ENCODE measurements around the gene COL7A1. TPM values are rescaled to one million over a fixed set of nuclear protein-coding genes. Genes with fewer than 3 reads are reported as not detected.
A peak's percentile ranks its signal among the peaks of the same experiment; 100 is the strongest.

Gene COL7A1
- total and polyA plus RNA-seq, 2 of the 13 experiments (the other 11 are each of a cell fraction or from before 2014, with no cell fraction given) = 2.7 to 11.7 TPM

GRCh38 chr3:48623851-48624547, 28.9 kb upstream of the COL7A1 start (continued):
- TF ChIP-seq ARID5B (CRISPR knock-in tag; IDR thresholded peaks at IDR 0.05) (peak; percentile 82), FOXP1 (IDR thresholded peaks at IDR 0.05) (no peak), FOXP1 (CRISPR knock-in tag; IDR thresholded peaks at IDR 0.05) (peak; percentile 79), RARA (CRISPR knock-in tag; IDR thresholded peaks at IDR 0.05) (peak; percentile 55), ZNF597 (CRISPR knock-in tag; IDR thresholded peaks at IDR 0.05) (no peak), HCFC1 (IDR thresholded peaks at IDR 0.05; ENCODE audit: low read depth, low read length) (no peak), AKNA (CRISPR knock-in tag; IDR thresholded peaks at IDR 0.05; ENCODE audit: borderline replicate concordance) (no peak), FOXO1 (CRISPR knock-in tag; IDR thresholded peaks at IDR 0.05) (no peak; the same call in 1 of the 2 replicates), ZNF768 (CRISPR knock-in tag; IDR thresholded peaks at IDR 0.05) (peak; percentile 43; the same call in 1 of the 2 replicates), ZNF792 (CRISPR knock-in tag; IDR thresholded peaks at IDR 0.05) (peak; percentile 61; the same call in 1 of the 2 replicates), PTBP1 (IDR thresholded peaks at IDR 0.05; ENCODE audit: low read depth, low read length, poor library complexity, severe bottlenecking) (no peak), ZNF432 (CRISPR knock-in tag; IDR thresholded peaks at IDR 0.05; ENCODE audit: borderline replicate concordance) (no peak), RBAK (CRISPR knock-in tag; IDR thresholded peaks at IDR 0.05) (no peak)
- TF ChIP-seq, protein P1, sequence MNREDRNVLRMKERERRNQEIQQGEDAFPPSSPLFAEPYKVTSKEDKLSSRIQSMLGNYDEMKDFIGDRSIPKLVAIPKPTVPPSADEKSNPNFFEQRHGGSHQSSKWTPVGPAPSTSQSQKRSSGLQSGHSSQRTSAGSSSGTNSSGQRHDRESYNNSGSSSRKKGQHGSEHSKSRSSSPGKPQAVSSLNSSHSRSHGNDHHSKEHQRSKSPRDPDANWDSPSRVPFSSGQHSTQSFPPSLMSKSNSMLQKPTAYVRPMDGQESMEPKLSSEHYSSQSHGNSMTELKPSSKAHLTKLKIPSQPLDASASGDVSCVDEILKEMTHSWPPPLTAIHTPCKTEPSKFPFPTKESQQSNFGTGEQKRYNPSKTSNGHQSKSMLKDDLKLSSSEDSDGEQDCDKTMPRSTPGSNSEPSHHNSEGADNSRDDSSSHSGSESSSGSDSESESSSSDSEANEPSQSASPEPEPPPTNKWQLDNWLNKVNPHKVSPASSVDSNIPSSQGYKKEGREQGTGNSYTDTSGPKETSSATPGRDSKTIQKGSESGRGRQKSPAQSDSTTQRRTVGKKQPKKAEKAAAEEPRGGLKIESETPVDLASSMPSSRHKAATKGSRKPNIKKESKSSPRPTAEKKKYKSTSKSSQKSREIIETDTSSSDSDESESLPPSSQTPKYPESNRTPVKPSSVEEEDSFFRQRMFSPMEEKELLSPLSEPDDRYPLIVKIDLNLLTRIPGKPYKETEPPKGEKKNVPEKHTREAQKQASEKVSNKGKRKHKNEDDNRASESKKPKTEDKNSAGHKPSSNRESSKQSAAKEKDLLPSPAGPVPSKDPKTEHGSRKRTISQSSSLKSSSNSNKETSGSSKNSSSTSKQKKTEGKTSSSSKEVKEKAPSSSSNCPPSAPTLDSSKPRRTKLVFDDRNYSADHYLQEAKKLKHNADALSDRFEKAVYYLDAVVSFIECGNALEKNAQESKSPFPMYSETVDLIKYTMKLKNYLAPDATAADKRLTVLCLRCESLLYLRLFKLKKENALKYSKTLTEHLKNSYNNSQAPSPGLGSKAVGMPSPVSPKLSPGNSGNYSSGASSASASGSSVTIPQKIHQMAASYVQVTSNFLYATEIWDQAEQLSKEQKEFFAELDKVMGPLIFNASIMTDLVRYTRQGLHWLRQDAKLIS (CRISPR knock-in tag; IDR thresholded peaks at IDR 0.05) = no peak

All from HepG2 (cell line).